T-helper 2 cell (primary cell): ENCODE results near the gene PTGIR.
A peak's percentile ranks its signal among the peaks of the same experiment; 100 is the strongest.

ENCODE experiments used
- DNase-seq, 5 experiments: peaks; one replicate each; pipeline versions ENCODE4 v3.0.0 to v3.0.0-alpha.2; 2012 to 2022
- total RNA-seq, 2 donors: gene quantifications; one replicate each; lab custom pipeline; 2026; lab: John Stamatoyannopoulos, UW

PTGIR gene, protein sequence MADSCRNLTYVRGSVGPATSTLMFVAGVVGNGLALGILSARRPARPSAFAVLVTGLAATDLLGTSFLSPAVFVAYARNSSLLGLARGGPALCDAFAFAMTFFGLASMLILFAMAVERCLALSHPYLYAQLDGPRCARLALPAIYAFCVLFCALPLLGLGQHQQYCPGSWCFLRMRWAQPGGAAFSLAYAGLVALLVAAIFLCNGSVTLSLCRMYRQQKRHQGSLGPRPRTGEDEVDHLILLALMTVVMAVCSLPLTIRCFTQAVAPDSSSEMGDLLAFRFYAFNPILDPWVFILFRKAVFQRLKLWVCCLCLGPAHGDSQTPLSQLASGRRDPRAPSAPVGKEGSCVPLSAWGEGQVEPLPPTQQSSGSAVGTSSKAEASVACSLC
- 2.8 to 3.4 reads per million in 2 donors for total RNA-seq

DNA sequence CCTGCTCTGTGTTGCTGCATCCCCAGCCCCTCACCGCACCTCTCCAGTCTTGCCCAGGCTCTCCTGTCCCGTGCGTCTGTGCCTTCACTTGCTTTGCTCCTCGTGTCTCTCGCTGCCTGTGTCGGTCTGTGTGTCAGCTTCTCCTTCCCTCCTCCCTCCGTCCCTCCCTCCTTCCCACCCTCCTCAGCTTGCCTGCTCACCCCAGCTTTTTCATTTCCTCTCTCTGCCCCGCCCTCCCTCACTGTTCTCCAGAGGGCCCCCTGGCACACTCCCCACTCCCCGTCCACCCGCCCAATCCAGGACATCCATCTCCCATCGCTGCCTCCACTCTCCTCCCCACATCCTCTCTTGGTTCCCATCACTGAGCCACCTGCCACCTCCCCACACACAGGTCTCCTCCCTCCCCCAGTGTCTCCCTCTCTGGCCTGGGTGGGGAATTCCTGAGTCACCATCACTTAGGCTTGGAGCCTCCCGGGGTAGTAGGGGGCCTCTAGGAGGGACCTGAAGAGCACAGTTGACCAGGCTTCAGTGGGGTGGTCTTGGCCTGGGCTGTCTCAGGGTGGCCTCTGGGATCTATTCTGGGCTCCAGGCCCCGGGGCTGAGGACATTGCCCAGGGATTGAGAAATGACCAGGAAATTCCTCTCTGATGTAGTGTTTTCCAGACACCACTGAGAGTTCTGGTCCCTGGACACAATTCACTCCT lies at the start of gene PTGIR:
Gene PTGIR (minus strand): TSS at position 132 of the 704 bp plus-strand sequence. CDS start 864 bp downstream, outside the sequence.
- DNase-seq: no peak

GRCh38 chr19:46670813-46671212 lies 45.9 kb upstream of the PTGIR start:
- no peak for DNase-seq

- no peak for DNase-seq
Measured at GRCh38 chr19:46668662-46669061, 43.8 kb upstream of the PTGIR start.

GRCh38 chr19:46665072-46665471 lies 40.2 kb upstream of the PTGIR start:
- no peak for DNase-seq

DNA sequence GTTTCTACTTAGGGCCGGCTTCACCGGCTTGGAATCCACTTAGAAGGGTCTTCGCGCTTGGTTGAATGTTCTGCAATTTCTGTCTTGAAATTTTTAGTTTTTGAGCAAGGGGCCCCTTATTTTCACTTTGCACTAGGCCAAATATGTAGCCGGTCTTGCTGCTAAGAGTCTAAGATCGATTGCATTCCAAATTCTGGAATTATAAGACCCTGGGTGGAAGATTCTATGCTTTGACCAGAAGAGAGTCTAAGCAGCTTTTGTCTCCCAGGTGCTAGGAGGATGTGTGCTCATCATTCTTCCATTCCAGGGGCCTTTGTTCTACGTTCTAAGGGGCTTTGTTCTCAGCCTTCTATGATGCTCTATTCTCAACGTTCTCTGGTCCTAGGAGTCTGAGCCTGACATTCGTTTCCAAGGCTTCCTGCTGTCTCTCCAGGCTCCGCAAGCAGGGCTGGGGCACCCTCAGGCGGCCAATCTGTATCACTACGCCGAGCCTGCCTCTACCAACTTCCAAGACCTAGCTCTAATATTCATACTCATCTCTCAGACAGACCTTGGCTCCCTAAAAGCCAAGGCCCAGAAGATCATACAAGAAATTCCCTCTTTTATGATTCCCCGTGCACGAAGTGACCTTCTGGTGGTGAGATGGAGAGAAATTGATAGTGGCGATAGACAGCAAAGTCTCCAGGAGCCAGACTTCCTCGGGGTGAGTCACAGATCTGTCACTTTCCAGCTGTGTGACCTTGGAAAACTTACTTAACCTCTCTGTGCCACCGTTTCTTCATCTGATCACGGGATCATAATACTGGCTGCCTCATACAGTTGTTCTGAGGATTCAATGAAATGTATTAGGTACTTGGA lies 37.1 kb upstream of the PTGIR start:
- peak in 4 of 5 experiments; percentile 56 to 87 (median 66) for DNase-seq

DNA sequence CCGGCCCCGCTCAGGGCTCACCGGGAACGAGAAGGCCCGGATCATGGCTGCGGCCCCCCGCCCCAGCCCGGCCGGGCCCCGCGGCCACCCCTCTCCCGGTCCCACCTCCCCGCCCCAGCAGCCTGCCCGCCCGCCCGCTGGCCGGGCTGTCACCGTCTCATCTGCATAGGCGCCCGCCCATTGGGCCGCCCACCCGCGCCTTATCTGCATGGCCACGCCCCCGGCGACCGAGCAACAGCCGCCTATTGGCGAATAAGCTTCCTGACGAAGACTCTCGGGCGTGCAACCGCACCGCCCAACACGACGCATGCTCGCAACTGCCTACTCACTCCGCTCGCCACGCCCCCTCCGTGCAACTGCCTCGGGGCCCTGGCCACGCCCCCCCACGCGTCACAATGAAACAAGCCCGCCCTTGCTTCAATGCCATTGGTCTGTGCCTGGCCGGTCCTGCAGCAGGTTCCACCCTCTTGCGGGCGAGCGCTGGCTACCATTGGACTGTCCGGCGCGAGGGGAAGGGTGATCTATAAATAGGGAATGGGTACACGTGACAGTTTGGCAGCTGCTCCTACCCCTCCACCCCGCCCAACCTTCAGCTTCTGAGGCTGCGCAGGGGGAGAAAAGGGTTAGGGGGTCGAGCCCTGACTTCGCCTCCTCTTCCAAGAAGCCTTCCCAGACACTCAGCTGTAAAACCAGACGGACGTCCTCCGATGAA lies 36.3 kb upstream of the PTGIR start, which contains the start of gene DACT3:
Gene DACT3 (minus strand): TSS at position 163 of the 712 bp plus-strand sequence. CDS start 118 bp downstream, at position 45.
- peak; percentile 100 for DNase-seq

DNA sequence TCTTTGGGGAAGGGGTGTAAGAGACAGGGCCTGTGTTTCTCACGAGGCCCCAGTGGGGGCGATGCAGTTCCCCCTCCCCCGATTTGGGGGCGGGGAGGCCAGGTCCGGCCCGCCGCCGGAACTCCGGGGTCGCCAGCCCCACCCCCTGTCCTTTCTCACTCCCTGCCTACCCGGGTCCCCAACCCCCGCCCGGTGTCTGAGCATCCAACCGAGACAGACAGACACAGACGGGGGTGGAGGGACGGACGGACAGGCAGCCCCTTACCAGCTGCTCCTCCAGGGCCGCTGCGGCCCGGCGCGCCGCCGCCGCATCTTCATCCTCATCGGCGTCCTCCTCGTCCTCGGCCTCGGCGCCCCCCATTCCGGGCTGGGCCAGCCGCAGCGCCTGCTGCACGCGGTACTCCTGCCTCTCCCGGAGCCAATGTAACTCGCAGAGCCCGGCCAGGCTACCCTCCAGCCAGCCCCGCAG lies 35.7 kb upstream of the PTGIR start:
- DNase-seq: peak in 1 of 5 experiments; percentile 6

DNA sequence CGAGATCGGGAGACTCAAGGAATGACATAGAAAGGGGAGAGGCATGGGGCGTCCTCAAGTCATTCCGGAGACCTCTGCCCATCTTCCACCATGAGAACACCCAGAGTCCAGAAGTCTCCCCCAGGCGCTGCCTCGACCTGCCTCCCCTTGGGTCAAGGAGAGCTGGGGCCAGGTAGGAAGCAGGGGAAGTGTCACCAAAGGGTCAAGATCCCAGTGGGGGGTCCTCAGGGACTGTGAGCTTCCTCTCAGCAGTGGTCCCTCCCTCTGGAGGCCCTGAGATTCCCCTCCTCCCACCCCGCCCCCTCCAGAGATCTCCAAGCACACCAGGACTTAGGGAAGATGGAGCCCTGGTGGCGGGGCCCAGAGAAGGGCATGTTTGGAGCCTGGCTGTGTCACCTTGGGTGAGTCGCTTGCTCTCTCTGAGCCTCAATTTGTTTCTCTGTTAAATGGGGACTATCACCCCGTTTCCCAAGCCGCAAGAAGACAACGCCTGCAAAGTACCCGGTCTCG lies 35.2 kb upstream of the PTGIR start:
- DNase-seq: no peak

GRCh38 chr19:46659151-46660007 lies 34.5 kb upstream of the PTGIR start:
- no peak for DNase-seq

DNA sequence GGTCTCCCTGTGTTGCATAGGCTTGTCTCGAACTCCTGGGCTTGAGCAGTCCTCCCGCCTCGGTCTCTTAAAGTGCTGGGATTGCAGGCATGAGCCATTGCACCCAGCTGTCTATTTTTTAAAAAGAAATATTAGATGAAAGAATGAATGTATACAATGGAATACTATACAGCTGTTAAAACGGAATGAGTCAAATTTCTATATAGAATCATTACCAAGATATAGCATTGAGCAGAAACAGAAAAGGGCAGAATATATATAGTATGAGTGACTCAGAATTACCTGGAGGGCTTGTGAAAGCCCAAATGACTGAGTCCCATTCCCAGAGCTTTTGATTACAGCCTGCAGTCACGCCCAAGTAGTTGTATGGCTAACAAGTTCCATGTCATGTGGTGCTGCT lies 31.7 kb upstream of the PTGIR start:
- DNase-seq: no peak

- DNase-seq: no peak
Measured at GRCh38 chr19:46654621-46655152, 29.8 kb upstream of the PTGIR start.

GRCh38 chr19:46650445-46650844 lies 25.6 kb upstream of the PTGIR start:
- no peak for DNase-seq

GRCh38 chr19:46648961-46649960 lies 24.4 kb upstream of the PTGIR start:
- no peak for DNase-seq

DNA sequence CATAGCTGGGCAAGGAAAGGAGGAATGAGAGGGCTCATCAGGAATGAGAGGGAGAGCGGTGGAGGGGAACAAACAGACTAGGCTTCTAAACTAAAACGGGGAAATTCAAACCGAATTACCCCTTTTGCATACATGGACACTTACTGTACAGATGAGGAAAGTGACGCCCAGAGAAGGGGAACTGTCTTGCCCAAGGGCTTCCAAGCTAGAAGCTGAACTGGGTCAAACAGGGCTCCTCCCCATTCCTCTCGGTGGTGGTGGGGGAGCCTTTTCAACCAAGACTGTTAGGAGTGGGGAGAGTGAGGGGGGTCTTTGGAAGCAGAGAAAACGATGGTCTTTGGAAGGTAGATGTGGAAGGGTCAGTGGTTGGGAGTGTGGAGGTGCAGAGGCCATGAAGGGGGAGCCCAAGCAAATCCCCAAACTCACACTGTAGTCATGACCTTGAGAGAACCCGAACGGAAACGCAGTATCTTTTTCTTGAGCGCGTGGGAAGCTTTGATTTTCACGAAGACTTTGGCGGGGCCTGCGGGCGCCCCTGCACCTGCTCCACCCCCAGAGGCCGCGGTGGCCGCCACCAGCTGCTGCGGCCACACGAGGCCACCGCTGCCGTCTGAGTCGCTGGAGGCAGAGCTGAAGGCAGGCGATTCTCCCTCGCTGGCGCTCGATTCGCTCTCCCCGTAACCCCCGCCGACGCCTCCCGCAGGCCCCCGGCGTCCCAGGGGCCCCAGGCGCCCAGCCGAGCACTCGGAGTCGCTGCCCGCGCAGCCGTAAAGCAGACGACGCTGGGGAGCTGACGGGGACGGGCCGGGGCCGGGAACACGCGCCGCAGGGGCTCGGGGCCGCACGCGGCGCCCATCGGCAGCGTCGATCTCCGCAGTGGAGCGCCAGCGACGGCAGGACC lies 23.4 kb upstream of the PTGIR start:
- no peak for DNase-seq

DNA sequence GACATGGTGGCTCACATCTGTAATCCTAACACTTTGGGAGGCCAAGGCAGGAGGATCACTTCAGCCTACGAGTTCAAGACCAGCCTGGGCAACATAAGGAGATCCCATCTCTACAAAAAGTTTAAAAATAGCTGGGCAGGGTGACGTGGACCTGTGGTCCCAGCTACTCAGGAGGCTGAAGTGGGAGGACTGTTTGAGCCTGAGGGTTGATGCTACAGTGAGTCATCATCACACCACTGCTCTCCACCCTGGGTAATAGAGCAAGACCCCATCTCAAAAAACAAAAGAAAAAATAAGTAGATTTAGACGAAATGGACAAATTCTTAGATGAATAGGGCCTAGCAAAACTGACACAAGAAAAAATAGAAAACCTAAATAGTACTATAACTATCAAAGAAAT lies 21.5 kb upstream of the PTGIR start:
- DNase-seq: no peak

DNA sequence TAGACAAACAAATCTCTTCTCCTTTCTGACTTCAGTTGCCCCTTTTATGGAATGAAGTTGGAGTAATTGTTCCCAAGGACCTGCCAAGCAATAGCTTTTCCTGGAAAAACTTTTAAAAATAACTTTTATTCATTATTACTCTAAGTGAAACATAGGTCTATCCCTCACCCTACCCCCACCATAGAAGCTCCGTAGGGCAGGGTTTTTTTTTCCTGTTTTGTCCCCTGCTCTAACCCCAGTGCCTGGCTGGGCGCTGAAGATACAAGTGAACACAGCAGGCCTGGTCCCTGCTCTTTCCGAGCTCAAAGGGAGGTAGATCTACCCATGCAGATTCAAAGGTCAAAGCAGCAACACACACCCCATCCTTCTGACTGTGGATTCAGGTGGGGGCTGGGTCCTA lies 19.8 kb upstream of the PTGIR start:
- no peak for DNase-seq

DNA sequence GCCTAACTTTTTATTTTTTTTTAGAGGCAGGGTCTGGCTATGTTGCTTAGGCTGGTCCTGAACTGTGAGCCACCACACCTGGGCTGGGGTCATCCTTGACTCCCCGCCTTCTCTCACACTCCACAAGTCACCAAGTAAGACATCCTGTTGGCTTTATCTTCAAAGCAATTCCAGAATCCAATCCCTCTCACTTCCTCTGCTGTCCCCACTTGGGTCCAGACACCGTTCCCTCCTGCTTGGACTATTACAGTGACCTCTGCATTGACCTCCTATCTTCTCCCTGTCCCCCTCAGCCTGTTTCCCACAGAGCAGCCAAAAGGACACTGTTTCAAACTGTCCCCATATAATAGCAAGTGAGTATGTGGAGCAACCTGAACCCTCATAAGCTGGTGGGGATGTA lies 15.8 kb upstream of the PTGIR start:
- no peak for DNase-seq
